Activated CD4-positive, CD25-positive, alpha-beta regulatory T cell treated with anti-CD3 and anti-CD28 coated beads, Interleukin-2, amount 50 U/mL, for 72 hours (primary cell): ENCODE measurements around the gene ATP6V0E1.

Experiments used
- DNase-seq: peaks from one replicate; pipeline ENCODE4 v3.0.0; 2021

The ATP6V0E1 gene

GRCh38 chr5:172957458-172957857 is 26.1 kb upstream of the ATP6V0E1 start:
- DNase-seq: no peak

GRCh38 chr5:172958331-172959046 is 25.1 kb upstream of the ATP6V0E1 start:
- peak; percentile 70 for DNase-seq

DNA sequence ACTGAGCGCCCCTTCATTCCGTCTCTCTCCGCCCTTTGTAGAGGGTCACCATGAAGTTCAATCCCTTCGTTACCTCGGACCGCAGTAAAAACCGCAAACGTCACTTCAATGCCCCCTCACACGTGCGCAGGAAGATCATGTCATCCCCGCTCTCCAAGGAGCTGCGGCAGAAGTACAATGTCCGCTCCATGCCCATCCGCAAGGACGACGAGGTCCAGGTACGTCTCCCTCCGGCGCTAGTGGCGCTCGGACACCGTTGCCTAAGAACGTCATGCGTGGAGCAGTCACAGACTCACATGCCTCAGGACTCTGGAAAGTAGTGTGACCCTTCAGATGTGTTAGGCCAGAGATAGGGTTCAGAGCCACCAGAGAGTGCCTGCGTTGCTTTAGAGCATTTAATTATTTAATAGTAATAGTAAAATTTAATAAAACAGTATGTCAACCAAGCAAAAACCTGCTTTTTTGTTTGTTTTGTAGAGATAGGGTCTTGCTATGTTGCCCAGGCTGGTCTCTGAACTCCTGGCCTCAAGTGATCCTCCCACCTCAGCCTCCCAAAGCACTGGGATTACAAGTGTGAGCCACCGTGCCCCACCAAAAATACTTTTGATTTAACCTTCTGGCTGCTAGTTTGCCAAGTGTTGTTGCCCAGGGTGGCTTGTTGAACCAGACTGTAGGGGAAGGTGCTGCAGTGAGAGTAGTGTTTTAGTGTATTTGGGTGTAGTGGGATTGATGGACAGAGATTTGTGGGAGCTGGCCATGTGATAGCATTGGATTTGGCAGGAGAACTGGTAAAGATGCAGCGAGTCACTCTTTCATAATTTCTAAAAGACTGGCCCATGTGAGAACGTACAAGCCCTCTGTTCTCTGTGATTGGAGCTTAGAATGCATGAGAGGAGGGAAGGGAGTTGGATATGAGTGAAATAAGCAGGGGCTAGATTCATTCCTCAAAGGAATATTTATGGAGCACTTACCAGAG is 23.5 kb upstream of the ATP6V0E1 start:
- DNase-seq: peak; percentile 35

GRCh38 chr5:172969921-172970320 is 13.7 kb upstream of the ATP6V0E1 start:
- no peak for DNase-seq

GRCh38 chr5:172971482-172971881 is 12.1 kb upstream of the ATP6V0E1 start:
- no peak for DNase-seq

DNA sequence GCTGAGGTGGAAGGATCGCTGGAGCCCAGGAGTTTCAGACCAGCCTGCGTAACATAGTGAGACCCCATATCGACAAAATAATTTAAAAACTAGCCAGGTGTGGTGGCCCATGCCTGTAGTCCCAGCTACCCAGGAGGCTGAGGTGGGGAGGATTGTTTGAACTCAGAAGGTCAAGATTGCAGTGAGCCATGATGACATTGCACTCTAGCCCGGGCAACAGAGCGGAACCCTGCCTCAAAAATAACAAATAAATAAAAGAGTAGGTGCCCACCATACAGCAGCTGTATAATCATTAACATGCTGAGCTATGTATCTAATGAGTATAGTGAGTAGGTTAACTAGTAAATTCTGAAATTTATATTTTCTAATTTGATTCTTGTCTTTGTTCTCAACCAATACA is 11.0 kb upstream of the ATP6V0E1 start:
- DNase-seq: no peak

DNA sequence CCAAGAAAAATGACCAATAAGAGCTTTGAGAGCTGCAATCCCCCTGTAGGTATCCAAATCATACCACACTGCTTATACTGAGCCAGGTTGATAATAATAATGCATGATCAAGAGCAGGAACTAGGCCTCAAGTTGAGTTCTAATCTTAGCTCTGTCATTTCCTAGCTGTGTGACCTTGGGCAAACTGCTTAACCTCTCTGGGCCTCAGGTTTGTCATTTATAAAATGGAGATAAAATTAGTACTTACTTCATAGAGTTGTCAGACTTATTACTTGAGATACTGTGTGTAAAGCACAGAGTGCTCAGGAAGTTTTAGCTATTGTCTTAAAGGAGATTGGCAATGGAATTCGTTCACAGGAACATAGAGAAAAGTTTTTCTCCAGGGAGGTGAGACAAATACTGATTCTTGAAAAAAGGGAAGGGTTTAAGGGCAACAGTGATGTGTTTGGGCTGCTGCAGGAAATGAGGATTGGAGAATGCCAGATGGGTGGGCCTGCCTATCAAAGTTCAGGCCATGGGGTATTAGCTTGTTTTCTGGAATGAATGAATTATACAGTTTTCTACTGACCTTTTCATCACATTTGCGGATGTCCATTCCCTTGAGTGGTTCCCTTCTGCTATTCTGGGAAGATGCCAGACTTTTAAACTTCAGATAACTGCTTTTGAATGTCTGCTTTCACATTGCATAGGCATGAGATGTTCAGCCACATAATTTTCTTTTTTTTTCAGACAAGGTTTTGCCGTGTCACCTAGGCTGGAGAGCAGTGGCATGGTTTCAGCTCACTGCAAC is 10.2 kb upstream of the ATP6V0E1 start:
- no peak for DNase-seq

- no peak for DNase-seq
Measured at GRCh38 chr5:172973931-172974330, 9.6 kb upstream of the ATP6V0E1 start.

- DNase-seq: no peak
Measured at GRCh38 chr5:172975289-172975688, 8.3 kb upstream of the ATP6V0E1 start.

DNA sequence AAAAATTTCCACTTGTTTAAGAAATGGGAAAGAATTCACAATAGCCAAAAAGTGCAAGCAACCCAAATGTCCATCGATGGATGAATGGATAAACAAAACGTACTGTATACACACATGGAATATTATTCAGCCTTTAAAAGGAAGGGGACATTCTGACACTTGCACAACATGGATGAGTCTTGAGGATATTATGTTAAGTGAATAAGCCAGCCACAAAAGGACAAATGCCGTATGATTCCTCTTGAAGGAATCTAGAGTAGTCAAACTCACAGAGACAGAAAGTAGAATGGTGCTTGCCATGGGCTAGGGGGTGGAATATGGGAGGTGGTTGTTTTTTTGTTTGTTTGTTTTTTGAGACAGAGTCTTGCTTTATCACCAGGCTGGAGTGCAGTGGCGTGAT is 3.8 kb upstream of the ATP6V0E1 start:
- DNase-seq: no peak

DNA sequence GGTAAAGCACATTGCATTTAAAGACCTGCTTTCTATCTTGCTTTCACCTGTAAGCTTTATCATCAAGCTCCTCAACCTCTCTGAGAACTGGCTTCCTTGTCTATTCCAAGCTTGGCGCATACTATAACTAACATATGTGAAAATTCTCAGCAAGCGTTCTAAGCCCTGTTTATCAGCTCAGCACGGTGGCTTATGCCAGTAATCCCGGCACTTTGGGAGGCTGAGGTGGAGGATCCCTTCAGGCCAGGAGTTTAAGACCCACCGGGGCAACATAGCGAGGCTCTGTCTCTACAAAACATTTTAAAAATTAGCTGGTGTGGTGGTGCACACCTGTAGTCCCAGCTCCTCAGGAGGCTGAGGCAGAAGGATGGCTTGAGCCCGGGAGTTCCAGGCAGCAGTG is 1.6 kb upstream of the ATP6V0E1 start:
- no peak for DNase-seq

DNA sequence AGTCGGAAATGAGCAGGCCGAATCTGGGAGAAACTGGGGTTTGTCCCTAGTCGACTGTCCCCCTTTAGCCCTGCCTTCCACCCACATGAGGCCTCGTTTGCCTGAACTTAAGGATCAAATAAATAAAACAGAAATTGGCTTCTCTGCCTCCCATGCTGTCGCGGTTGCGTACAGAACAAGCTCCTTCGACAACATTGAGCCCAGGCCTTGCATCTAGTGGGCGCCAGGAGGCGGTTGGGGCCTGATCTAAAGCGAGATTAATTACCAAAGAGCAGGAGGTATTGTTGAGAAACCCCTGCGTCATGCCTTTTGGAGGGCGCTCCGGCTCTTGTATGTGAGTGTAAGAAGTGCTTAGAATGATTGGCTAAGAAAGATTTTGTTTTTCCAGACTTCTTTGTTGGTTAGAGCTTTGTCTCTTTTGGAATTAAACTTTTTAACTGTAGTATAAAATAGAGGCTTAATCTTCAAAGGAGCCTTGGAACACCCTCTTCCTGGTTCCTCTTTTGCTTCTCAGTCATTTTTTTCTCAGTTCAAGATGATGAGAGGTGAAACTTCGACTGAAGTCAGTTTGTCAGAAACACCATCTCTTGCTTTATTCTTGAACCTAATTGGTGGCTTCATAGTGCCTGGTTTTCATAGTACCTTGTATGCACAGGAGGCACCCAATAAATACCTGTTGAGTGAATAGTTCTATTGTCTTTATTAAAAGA is 828 bp downstream of the ATP6V0E1 start:
- peak; percentile 57 for DNase-seq

- no peak for DNase-seq
Measured at GRCh38 chr5:172985596-172985995, 2.0 kb downstream of the ATP6V0E1 start.

GRCh38 chr5:172988276-172988675 is 4.7 kb downstream of the ATP6V0E1 start:
- DNase-seq: no peak

DNA sequence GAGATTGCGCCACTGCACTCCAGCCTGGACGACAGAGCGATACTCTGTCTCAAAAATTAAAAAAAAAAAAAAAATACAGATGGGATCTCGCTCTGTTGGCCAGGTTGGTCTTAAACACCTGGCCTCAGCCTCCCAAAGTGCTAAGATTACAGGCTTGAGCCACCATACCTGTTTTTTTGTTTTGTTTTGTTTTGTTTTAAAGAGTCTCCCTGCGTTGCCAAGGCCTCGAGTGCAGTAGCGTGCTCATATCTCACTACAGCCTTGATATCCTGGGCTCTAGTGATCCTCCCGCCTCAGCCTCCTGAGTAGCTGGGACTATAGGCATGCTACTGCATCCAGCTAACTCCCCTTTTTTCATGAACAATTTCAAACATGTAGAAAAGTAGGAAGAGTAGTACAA is 7.2 kb downstream of the ATP6V0E1 start:
- DNase-seq: no peak

DNA sequence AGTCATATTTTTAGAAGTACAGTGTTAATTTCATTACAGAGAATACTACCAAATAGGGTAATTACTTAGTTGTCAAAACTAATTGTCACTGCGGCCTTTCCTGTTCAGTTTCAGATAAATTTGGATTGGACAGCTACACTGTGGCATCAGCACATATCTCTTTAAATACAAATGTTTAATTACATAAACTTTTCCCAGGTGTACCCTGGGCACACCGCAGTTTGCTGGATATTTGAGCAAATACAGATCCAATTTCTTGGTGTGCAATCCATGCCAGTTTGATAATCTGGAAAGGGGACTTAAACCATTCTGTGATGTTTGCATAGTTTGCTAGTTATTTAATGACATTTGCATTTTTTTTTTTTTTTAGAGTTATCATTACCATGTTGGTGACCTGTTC is 10.8 kb downstream of the ATP6V0E1 start:
- DNase-seq: no peak

DNA sequence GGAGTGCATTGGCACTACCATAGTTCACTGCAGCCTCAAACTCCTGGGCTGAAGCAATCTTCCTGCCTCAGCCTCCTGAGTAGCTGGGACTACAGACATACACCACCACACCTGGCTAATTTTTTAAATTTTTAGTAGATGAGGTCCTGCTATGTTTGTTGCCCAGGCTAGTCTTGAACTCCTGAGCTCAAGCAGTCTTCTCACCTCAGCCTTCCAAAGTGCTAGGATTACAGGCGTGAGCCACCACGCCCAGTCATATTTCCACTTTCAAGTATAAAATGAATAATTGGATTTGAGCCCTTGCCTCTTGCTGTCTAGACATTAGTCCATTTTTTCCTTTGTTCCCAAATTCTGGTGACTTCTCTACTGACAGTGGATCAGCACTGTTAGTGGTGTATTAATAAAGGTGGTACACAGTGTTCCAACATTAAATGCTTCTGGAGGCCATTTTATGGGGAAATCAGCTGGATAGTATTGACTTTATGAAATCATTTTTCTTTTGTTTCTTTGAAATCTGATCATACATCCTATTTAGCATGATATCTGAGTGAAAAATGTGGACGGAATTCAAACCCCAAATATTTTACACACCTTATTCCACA is 15.9 kb downstream of the ATP6V0E1 start:
- no peak for DNase-seq

- no peak for DNase-seq
Measured at GRCh38 chr5:172999974-173000373, 16.4 kb downstream of the ATP6V0E1 start.

DNA sequence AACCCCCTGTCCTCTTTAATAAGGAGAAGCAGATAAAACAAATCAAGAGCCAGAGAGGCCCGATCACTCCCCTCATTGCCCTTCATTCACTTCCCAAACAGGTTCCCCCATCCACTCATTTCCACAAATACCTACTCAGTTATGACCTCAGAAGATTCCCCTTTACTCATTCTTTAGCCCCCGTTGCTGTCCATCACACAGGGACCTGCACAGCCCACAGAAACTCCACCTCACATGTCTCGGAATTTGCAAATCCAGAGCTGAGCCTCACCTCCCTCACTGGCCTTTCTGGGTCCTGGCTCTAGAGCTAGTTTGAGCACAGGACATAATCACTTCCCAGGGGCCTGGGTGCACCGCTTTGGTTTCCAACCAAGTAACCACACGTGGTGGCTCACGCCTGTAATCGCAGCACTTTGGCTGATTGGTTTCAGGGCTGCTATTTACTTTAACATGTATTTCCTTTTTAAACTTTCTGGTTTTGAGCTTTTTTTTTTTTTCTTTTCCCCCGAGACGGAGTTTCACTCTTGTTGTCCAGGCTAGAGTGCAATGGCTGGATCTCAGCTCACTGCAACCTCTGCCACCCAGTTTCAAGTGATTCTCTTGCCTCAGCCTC is 17.8 kb downstream of the ATP6V0E1 start:
- DNase-seq: no peak

DNA sequence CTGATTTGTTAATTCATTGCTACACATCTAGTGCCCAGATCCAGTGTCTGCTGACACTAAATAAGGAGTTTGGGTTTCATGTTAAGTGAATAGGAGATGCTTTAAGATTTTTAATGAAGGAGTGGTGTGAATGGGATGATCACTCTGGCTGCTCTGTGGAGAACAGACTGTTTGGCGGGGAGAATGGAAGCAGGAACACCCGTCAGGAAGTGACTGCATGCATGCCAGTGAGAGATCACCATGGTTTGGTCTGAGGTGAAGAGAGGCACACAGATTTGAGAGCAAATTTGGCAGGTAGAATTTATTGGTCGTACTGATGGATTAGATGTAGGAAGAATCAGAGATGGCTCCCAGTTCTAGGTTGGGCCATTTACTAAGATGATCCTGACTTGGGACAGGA is 19.8 kb downstream of the ATP6V0E1 start:
- no peak for DNase-seq

- DNase-seq: no peak
Measured at GRCh38 chr5:173004013-173004412, 20.4 kb downstream of the ATP6V0E1 start.

GRCh38 chr5:173004447-173004846 is 20.9 kb downstream of the ATP6V0E1 start:
- no peak for DNase-seq
